ENCODE results near the gene ZNF516.
A peak's percentile ranks its signal among the peaks of the same experiment; 100 is the strongest.

The ZNF516 gene

DNA sequence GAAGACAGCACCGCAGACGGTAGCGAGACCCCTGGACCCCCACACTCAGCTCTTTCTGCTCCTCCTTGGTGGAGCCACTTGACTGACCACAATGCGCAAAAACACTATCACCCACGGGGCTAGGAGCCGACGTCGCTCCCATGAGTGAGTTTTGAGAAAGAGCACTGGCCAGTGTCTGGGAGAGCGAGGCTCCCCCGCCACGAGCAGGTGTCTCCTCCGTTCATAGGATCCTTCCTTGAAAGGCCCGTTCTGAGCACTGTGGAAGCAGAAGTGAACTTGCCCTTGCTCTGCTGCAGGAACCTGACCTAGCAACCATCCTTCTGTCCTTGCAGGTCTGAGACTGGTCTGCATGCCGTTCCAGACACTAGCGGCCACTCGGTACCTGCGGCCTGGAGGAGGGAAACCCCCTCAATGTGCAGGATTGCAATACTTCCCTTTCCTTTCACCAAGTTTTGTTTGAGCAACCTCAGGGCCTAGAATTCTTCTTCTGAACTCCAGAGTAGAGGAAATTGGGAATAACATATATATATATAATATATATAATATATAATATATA, 12.9 kb upstream of the ZNF516 start:
- DNase-seq: no peak

- no peak for DNase-seq
These were observed 12.1 kb upstream of the ZNF516 start for GRCh38 chr18:76506974-76507764.

DNA sequence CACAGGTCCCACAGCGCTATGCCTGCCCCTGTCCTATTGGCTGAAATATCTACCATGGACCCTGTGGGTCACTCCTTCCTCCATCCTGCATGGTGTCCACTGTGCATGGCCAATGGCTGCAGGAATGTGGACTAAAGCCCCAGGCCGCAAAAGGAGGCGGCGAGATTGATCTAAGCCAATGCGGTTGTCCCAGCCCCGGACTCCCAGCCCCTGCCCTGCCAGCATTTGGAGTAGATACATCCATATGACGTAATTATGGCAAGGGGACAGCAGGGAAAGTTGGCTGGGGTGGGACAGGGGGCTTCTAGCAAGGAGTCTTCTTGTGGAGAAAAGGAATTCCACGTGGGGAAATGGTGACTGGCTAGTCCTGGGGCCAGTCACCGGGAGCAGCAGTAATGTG, 11.4 kb upstream of the ZNF516 start:
- DNase-seq: no peak

DNA sequence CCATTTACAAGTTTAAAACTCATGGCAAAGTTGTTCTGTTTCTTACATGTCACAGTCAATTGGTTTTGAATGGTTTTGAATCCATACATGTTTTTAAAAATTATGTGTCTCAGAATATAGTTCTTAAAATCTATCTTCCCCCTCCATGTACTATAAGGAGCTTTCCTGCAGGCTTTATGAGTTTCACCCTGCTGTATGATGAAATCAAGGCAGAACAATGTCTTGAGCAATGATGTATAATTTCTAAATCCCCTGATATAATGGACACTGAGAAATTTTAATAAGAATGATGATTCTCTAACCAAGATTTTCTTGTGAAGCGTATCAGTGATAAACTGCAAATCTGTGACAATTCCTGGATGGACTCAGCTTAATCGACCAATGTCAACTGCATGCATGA, 10.6 kb upstream of the ZNF516 start:
- no peak for DNase-seq

GRCh38 chr18:76504749-76505148, 9.7 kb upstream of the ZNF516 start:
- no peak for DNase-seq

GRCh38 chr18:76503649-76504386, 8.8 kb upstream of the ZNF516 start:
- no peak for DNase-seq

DNA sequence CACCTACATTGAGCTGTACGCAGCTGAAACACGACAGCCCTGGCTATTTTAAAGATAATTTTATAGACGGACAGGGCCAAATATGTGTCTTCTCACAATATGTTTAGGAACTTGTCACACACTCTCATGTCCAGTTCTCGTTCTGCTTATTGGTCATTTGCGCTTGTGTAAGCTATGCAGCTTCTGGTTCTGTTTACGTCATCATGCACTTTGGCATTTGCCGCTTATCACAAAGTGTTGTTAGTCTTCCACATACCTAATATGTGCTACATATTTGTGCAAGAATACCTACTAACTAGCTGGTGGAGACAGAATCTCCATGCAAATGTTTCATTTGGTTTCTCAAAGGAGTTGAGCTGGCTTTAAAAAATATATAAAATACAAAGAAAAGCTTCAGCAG, 7.5 kb upstream of the ZNF516 start:
- DNase-seq: no peak

- DNase-seq: no peak
These were observed 4.7 kb upstream of the ZNF516 start for GRCh38 chr18:76499637-76500340.

DNA sequence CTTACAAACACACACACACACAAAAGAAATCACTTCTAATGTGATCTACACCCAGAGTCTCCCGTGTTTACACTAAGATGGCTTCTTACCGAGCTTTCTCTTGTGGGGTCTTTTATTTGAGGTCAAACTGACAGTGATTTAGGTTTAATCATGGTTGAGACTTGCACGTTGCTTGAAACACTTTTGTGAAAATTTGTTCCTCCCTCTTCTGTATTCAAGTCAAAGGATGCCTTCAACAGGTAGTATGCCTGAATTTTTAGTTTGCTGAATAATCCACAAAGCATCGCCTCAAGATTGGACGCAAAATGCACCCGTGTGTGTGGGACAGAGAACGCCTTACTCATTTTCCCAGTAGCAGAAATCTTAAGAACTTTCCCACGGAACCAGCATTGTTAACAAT, 4.0 kb upstream of the ZNF516 start:
- DNase-seq: no peak

DNA sequence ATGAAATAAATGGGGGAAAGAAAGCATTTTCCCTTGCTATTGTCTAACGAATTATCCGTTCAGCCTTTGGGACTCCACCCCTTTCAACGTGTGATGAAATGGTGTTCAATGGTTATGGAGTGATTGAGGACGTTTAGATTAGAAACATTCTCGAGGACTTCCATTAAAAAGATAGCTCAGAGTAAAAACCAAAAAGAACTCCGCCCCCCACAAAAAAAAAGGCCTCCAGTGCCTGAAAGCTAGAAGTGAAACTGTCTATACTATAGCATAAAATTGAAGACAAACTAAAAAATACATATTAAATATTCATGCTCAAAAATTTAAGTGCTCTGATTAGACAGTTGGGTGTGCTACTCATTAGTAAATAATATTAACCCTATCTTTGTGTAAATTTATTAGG, 3.0 kb upstream of the ZNF516 start:
- no peak for DNase-seq

GRCh38 chr18:76497021-76497420, 2.0 kb upstream of the ZNF516 start:
- DNase-seq: no peak

GRCh38 chr18:76496194-76496890, 1.3 kb upstream of the ZNF516 start:
- DNase-seq: peak; percentile 91

- peak; percentile 90 for DNase-seq
These were observed 572 bp upstream of the ZNF516 start for GRCh38 chr18:76495435-76496193.

- DNase-seq: peak; percentile 89
These were observed 624 bp downstream of the ZNF516 start for GRCh38 chr18:76494231-76495005.

DNA sequence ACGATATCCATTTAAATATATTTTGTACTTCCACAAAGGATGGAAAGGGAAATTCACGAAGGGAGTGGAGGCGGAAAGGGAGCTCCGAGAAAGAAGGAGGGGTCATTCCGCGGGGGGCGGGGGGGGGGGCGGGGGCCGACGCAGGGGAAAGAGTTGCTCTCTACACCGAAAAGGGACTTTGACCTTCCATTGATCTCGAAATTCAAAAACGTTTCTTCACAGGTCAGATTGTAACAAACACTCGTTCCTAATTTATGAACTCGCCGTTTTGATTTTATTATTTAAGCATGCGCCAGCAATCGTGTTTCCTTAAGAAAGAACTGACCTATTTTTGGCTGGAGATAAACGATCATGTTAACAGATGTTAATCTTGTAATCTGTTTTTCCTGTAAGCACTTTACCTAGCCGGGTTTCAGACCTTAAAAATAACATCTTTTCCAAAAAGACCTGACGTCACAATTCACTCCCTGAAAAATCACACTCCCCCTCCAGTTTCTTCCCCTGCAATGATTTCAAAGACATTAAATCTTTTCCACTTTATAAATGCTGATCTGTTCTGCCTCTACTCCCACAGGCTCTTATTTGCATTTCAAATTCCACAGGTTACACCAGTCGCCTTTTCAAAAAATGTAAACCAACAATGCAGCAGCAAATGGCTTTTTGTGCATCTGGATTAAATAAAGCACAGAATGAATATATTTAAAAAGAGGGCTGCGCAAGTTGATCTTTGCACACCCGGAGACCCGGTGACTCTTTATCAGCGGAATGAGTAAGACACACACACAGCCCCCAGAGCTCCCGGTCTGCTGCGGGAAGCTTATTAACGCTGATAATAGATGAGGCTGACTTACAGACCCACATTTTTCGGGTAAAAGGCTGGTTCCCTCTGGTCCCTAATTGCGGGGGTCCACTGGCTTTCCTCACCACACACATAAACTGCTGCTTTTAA, 1.6 kb downstream of the ZNF516 start:
- peak; percentile 91 for DNase-seq

GRCh38 chr18:76492669-76493212, 2.3 kb downstream of the ZNF516 start:
- DNase-seq: peak; percentile 100

DNA sequence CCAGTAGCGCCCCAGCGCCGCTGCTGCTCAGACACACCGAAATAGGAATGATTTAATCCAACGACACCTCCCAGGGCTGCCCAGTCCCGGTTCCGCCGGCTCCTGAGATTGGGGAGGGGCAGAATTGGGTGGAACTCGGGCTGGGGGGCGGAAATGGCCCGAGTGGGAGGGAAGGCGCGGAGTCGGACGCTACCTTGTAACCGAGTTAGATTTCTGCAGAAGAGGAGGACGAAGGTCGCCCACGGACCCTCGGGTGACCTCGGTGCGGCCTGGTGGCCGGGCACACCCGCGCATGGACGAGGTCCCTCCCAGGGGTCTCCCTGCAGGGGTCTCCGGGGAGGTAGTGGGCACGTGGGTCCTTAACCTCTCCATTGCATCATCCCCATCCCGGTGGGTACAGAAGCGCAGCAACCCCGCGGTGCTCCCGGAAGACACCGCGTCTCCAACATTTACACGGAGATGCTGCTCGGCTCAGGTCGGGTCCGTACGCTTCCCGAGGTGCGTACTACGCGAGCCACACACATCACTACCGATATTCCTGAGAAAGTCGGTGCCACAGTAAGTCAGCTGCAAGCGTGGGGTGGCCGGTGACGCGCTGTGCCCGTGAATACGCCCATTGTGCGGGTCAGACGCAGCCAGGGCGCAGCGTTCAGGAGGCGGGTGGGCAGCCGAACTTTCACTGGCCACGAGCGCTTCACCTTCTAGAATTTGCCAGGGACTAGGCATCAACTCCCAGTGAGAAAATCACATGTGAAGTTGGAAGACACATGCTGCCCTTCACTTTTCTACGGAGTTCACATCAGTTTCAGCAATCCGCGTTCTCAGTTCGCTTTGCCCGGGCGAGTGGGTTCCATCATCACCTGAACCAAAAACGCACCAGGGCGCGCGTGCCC, 3.0 kb downstream of the ZNF516 start:
- DNase-seq: peak; percentile 90

DNA sequence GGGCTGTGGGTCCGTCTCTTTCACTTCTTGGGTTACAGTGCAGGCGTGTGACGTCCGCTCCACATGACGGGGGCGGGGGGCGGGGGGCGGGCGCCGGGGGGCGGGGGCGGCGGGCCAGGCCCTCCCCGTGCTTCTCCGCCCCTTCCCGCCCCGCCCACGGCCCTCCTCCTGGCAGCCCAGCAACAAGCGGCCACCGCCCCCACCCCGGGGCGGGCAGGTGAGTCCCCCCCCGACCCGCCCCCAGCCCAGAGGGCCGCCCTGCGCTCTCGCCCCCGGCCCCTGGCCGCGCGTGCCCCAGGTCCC, 3.6 kb downstream of the ZNF516 start:
- DNase-seq: peak; percentile 95
